ENCODE data around the gene PIGN. TPM values are rescaled to one million over a fixed set of nuclear protein-coding genes. Genes with fewer than 3 reads are reported as not detected.

Gene PIGN
- total and polyA plus RNA-seq, 2 of the 8 experiments (the other 6 are each of a cell fraction or from before 2014, with no cell fraction given), result 20.9 to 26.3 TPM

DNA sequence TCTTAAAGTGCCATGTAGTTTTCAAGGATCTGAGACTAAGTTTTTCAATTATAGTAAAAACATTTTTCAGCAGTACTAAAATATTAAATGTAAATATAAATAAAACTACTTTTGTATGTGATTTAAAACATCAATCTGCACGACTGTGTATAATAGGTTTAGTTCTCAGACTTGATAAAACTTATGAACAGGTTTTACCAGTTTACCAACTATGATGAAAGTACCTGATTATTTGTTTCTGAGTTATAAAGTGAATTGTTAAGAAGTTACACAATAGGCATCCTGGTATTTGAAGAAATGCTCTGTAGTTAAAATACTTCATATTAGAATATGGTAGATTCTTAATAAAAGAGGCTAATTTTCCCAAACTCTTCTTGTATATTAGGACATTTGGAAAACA lies 15.0 kb upstream of the PIGN start:
- Histone ChIP-seq H3K23me2 (ENCODE audit: low read depth, low read length) (no peaks in the 10 kb centered on the region), H3K27ac (ENCODE audit: low read depth, low read length) (no peak overlapping the region), H3K79me2 (ENCODE audit: control insufficient read depth in 1 of 2, insufficient read depth in 2 of 2, low read length in 2 of 2) (peaks cover 0 to 90% of the 10 kb centered on the region in 2 experiments; a peak in 2 of 4 replicates), H3K79me1 (ENCODE audit: low read depth, low read length) (peaks cover 2% of the 10 kb centered on the region; the same call in 1 of the 2 replicates), H3K18ac (ENCODE audit: extremely low read depth, low read length) (no peak overlapping the region), H3K23ac (ENCODE audit: insufficient read length) (no peak overlapping the region), H2AK5ac (ENCODE audit: low read depth, low read length) (no peak overlapping the region), H2BK5ac (ENCODE audit: low read depth, low read length) (no peak overlapping the region), H3K56ac (replicated peaks; ENCODE audit: insufficient read length, low read depth, low read length) (no peak overlapping the region), H4K5ac (ENCODE audit: insufficient read length, low read depth, low read length) (no peak overlapping the region), H2BK120ac (replicated peaks; ENCODE audit: low read depth, low read length) (no peak overlapping the region), H3K27me3 (replicated peaks in 1 of 4; ENCODE audit: control insufficient read depth in 3 of 4, extremely low read depth in 1 of 4, insufficient read depth in 3 of 4, low read length in 3 of 4) (no peaks in the 10 kb centered on the region), H4K8ac (ENCODE audit: extremely low read depth, insufficient read depth, low read length) (no peak overlapping the region), H4K20me1 (replicated peaks in 1 of 2; ENCODE audit: control insufficient read depth in 1 of 2, insufficient read depth in 2 of 2, low read length in 2 of 2) (peaks cover 0 to 3% of the 10 kb centered on the region in 2 experiments), H3K9me3 (ENCODE audit: insufficient read depth in 2 of 2, low read depth in 1 of 2, low read length in 1 of 2) (no peaks in the 10 kb centered on the region), H3K36me3 (ENCODE audit: control insufficient read depth in 2 of 4, insufficient read depth in 4 of 4, low read length in 3 of 4) (no peaks in the 10 kb centered on the region), H3K4me3 (ENCODE audit: extremely low read depth in 1 of 4, insufficient read depth in 2 of 4, low read depth in 3 of 4, low read length in 4 of 4) (no peak overlapping the region), H3K14ac (ENCODE audit: insufficient read length) (no peak overlapping the region), H2AFZ (ENCODE audit: low read length) (no peak overlapping the region), H2BK15ac (ENCODE audit: low read length) (no peak overlapping the region), H4K91ac (replicated peaks; ENCODE audit: insufficient read length, low read length) (no peak overlapping the region), H3K9ac (replicated peaks in 1 of 4; ENCODE audit: extremely low read depth in 1 of 4, low read depth in 3 of 4, low read length in 3 of 4) (no peak overlapping the region), H2BK12ac (ENCODE audit: low read depth, low read length) (no peak overlapping the region), H3K4me1 (replicated peaks in 1 of 4; ENCODE audit: control insufficient read depth in 3 of 4, insufficient read depth in 4 of 4, low read length in 3 of 4) (no peaks in the 10 kb centered on the region), H2BK20ac (ENCODE audit: low read length) (no peak overlapping the region), H3K4me2 (ENCODE audit: insufficient read depth in 1 of 2, low read depth in 2 of 2, low read length in 2 of 2) (no peak overlapping the region), H3K4ac (replicated peaks; ENCODE audit: insufficient read length, low read depth, low read length) (no peak overlapping the region)
- no peak for TF ChIP-seq ATF3 (IDR thresholded peaks at IDR 0.05; ENCODE audit: insufficient read depth, low read depth, low read length)
- no peak for TF ChIP-seq CTBP2 (IDR thresholded peaks at IDR 0.05; ENCODE audit: borderline replicate concordance, insufficient read depth, insufficient read length, low read length)
- TF ChIP-seq HDAC6 (IDR thresholded peaks at IDR 0.05; ENCODE audit: low read depth, low read length), result no peak
- TF ChIP-seq, protein P1, sequence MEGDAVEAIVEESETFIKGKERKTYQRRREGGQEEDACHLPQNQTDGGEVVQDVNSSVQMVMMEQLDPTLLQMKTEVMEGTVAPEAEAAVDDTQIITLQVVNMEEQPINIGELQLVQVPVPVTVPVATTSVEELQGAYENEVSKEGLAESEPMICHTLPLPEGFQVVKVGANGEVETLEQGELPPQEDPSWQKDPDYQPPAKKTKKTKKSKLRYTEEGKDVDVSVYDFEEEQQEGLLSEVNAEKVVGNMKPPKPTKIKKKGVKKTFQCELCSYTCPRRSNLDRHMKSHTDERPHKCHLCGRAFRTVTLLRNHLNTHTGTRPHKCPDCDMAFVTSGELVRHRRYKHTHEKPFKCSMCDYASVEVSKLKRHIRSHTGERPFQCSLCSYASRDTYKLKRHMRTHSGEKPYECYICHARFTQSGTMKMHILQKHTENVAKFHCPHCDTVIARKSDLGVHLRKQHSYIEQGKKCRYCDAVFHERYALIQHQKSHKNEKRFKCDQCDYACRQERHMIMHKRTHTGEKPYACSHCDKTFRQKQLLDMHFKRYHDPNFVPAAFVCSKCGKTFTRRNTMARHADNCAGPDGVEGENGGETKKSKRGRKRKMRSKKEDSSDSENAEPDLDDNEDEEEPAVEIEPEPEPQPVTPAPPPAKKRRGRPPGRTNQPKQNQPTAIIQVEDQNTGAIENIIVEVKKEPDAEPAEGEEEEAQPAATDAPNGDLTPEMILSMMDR (IDR thresholded peaks at IDR 0.05; ENCODE audit: control extremely low read depth in 1 of 3, insufficient read depth in 1 of 3, low read depth in 1 of 3, low read length in 3 of 3), result no peak
- ChIA-PET POLR2A (ENCODE audit: partially characterized antibody) (interaction anchor here (2.5 kb wide), 1 partner anchor 15 kb away, joined by 10 read pairs; the partner anchor contains the start of genes PIGN and RELCH), CTCF (ENCODE audit: partially characterized antibody) (interaction anchor here (0.8 kb wide), 1 partner anchor 9 kb away, joined by 3 read pairs; no protein-coding TSS in a partner anchor)
- WGBS, 2 experiments (ENCODE audit: extremely low coverage in 1 of 2, insufficient coverage in 1 of 2, insufficient read length in 1 of 2, insufficient replicate concordance in 2 of 2, low coverage in 1 of 2, low lambda C conversion rate in 2 of 2, missing lambda C conversion rate in 1 of 2), result 46% methylated on average over 1 of the region's 1 CpG; no CpG with 5 or more reads in 1 of the 2 experiments
- FAIRE-seq, result no peak
- no peak for DNase-seq (ENCODE audit: low read depth in 1 of 2, low spot score in 2 of 2)

Data from H1 (cell line).